ENCODE data around the gene PRR33. TPM values are rescaled to one million over a fixed set of nuclear protein-coding genes. Genes with fewer than 3 reads are reported as not detected.

PRR33 gene
- total RNA-seq, 1 donor from 2014 or later, result not detected

- H3K27ac ChIP-seq, result peak overlapping the region; percentile 34
- TF ChIP-seq POLR2AphosphoS5 (IDR thresholded peaks at IDR 0.05; ENCODE audit: insufficient read depth in 1 of 2, low read depth in 1 of 2) (no peak), POLR2A (IDR thresholded peaks at IDR 0.05) (no peak)
- TF ChIP-seq, protein P1, sequence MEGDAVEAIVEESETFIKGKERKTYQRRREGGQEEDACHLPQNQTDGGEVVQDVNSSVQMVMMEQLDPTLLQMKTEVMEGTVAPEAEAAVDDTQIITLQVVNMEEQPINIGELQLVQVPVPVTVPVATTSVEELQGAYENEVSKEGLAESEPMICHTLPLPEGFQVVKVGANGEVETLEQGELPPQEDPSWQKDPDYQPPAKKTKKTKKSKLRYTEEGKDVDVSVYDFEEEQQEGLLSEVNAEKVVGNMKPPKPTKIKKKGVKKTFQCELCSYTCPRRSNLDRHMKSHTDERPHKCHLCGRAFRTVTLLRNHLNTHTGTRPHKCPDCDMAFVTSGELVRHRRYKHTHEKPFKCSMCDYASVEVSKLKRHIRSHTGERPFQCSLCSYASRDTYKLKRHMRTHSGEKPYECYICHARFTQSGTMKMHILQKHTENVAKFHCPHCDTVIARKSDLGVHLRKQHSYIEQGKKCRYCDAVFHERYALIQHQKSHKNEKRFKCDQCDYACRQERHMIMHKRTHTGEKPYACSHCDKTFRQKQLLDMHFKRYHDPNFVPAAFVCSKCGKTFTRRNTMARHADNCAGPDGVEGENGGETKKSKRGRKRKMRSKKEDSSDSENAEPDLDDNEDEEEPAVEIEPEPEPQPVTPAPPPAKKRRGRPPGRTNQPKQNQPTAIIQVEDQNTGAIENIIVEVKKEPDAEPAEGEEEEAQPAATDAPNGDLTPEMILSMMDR (IDR thresholded peaks at IDR 0.05), result no peak
- no peak overlapping the region for H3K4me3 ChIP-seq
- DNase-seq (ENCODE audit: extremely low spot score in 2 of 2), result peak in 1 of 2 donors; percentile 87
- no peaks in the 10 kb centered on the region for H3K36me3 ChIP-seq
- intact Hi-C loops (cut with DNase I), result no loop called here
- H3K27me3 ChIP-seq, result no peaks in the 10 kb centered on the region
- no peaks in the 10 kb centered on the region for H3K9me3 ChIP-seq
- peaks cover 10% of the 10 kb centered on the region for H3K4me1 ChIP-seq
Observed at GRCh38 chr11:1906611-1907423, 15.1 kb upstream of the PRR33 start.

- intact Hi-C loops (cut with DNase I), result no loop called here
- peak overlapping the region; percentile 34 for H3K27ac ChIP-seq
Observed at GRCh38 chr11:1906181-1906580, 14.5 kb upstream of the PRR33 start.

DNA sequence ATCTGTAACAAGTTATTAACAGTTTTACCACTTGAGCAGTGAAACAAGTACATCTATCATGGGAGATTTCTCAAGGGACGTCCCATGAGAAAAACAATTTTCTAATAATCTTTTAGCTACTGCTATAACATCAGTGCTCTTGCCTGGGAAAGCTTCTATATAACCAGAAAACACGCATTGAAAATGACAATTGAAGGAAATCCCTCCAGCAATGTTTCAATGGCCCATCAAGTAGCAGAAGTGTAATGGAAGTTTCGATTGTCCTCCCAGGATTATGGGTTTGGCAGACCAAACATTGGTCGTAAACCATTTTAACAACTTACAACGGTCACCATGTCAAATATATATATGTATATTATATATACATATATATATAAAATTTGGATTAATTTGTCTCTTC, 8.0 kb upstream of the PRR33 start:
- Histone ChIP-seq H3K9me3 (no peaks in the 10 kb centered on the region), H3K27me3 (no peaks in the 10 kb centered on the region), H3K36me3 (no peaks in the 10 kb centered on the region), H3K27ac (no peak overlapping the region), H3K4me3 (no peak overlapping the region), H3K4me1 (no peaks in the 10 kb centered on the region)
- intact Hi-C loops (cut with DNase I), result no loop called here
- DNase-seq (ENCODE audit: extremely low spot score in 2 of 2), result no peak
- TF ChIP-seq, protein P1 (IDR thresholded peaks at IDR 0.05), result no peak
- TF ChIP-seq POLR2A (IDR thresholded peaks at IDR 0.05) (no peak), POLR2AphosphoS5 (IDR thresholded peaks at IDR 0.05; ENCODE audit: insufficient read depth in 1 of 2, low read depth in 1 of 2) (no peak)

More at GRCh38 chr11:1906181-1906580, 14.5 kb upstream of the PRR33 start:
- Histone ChIP-seq H3K27me3 (no peaks in the 10 kb centered on the region), H3K4me1 (peaks cover 10% of the 10 kb centered on the region), H3K36me3 (no peaks in the 10 kb centered on the region), H3K4me3 (no peak overlapping the region), H3K9me3 (no peaks in the 10 kb centered on the region)
- no peak for DNase-seq (ENCODE audit: extremely low spot score in 2 of 2)
- TF ChIP-seq, protein P1 (IDR thresholded peaks at IDR 0.05), result no peak

GRCh38 chr11:1899090-1899489, 7.4 kb upstream of the PRR33 start:
- no peak for DNase-seq (ENCODE audit: extremely low spot score in 2 of 2)
- Histone ChIP-seq H3K4me1 (no peaks in the 10 kb centered on the region), H3K9me3 (no peaks in the 10 kb centered on the region), H3K36me3 (no peaks in the 10 kb centered on the region), H3K27me3 (no peaks in the 10 kb centered on the region), H3K4me3 (no peak overlapping the region), H3K27ac (no peak overlapping the region)
- intact Hi-C loops (cut with DNase I), result no loop called here
- TF ChIP-seq POLR2AphosphoS5 (IDR thresholded peaks at IDR 0.05; ENCODE audit: insufficient read depth in 1 of 2, low read depth in 1 of 2), result no peak
- TF ChIP-seq, protein P1 (IDR thresholded peaks at IDR 0.05), result no peak
- TF ChIP-seq POLR2A (IDR thresholded peaks at IDR 0.05), result no peak

GRCh38 chr11:1896923-1897322, 5.2 kb upstream of the PRR33 start:
- TF ChIP-seq POLR2A (IDR thresholded peaks at IDR 0.05) (no peak), POLR2AphosphoS5 (IDR thresholded peaks at IDR 0.05; ENCODE audit: insufficient read depth in 1 of 2, low read depth in 1 of 2) (no peak)
- TF ChIP-seq, protein P1 (IDR thresholded peaks at IDR 0.05), result no peak
- intact Hi-C loops (cut with DNase I), result no loop called here
- Histone ChIP-seq H3K27ac (no peak overlapping the region), H3K36me3 (no peaks in the 10 kb centered on the region), H3K4me3 (no peak overlapping the region), H3K9me3 (no peaks in the 10 kb centered on the region), H3K27me3 (no peaks in the 10 kb centered on the region), H3K4me1 (no peaks in the 10 kb centered on the region)
- DNase-seq (ENCODE audit: extremely low spot score in 2 of 2), result no peak
